ENCODE measurements around the gene DQX1.

The DQX1 gene

DNA sequence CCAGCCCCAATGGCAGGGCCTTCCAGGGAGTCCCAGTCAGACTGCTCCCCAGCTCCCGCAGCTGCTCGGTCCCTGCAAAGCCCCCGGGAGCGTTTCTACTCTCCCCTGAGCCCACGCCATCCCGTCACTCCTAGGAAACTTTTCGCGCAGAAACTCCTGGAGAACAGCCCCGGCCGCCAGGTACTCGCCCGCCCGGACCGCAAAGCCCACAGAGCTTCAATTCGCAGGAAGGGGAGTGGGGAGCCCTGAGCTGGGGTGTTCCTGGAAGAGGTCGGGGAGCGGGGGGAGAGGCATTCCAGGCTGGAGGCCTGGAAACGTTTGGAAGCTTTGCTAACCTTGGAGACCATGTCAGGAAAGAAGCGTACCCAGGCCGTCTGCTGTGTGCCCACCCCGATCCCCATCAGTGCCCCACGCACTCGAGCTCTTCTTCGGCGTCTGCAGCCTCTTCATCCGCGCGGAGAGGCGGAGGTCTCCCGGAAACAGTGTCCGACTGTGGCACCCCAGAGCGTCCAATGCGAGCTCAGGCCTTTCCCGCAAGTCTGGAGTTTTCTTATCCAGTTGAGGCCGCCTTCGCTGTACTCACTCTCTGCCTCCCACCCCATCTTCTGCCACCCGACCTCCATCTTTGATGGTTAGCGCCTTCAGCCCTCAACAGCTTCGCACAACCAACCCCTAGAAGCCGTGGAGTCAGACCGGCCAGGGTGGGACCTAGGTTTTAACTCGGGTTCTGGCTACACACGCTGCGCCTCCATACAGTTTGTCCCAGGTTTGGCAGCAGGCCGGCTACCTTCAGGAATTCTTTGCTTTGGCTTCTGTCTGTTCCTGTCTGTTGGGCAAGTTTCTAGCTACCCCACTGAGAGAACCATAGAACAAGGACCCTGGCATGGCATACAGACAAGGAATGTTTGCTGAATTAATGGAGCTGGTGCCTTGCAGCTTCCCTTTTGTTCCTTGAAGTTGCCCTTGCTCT, 22.2 kb downstream of the DQX1 start:
- no peak for DNase-seq (ENCODE audit: low read depth)
- no peak for TF ChIP-seq CTCF (IDR thresholded peaks at IDR 0.05; ENCODE audit: control insufficient read depth, extremely low read depth, insufficient read depth)
- H3K4me3 ChIP-seq (ENCODE audit: low read depth, low read length): no peak overlapping the region

DNA sequence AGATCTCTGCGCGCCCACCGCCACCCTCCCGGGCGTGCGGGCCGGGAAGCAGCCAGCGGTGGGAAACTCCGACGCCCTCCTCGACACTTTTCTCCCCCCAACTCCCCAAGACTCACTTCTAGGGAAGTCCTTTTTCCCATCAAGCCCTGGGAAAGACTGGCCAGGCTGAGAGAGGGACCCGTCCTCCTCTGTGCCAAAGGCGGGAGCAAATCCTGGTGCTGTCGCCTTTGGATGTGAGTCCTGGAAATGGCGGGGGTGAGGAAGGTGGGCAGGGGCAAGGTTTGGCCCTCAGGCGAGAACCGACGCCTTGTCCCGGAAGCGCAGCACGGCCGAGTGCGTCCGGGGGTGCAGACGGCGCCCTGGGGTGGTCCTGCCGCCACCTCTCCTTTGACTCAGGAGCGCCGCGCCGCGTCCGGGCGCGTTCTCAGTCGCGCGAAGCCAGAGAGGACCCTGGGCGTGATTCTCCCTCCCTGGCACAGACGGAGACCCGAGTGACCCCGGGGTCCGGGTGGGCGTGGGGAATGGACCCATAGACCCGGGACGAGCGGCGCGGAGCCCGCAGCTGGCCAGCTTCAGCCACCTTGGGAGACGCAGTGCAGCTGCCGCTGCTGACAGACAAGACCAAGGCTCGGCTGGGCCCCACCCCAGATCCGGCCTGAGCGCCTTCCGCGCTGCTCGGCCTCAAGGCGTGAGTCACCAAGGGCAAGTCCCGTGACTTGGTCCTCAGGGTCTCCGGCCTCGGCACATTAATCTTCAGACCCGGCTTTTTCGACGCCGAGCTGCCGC, 23.1 kb downstream of the DQX1 start:
- H3K4me3 ChIP-seq (ENCODE audit: low read depth, low read length): no peak overlapping the region
- no peak for TF ChIP-seq CTCF (IDR thresholded peaks at IDR 0.05; ENCODE audit: control insufficient read depth, extremely low read depth, insufficient read depth)
- no peak for DNase-seq (ENCODE audit: low read depth)

GRCh38 chr2:74502147-74502719, 23.8 kb downstream of the DQX1 start:
- H3K4me3 ChIP-seq (ENCODE audit: low read depth, low read length): no peak overlapping the region
- DNase-seq (ENCODE audit: low read depth): no peak
- TF ChIP-seq CTCF (IDR thresholded peaks at IDR 0.05; ENCODE audit: control insufficient read depth, extremely low read depth, insufficient read depth): no peak

DNA sequence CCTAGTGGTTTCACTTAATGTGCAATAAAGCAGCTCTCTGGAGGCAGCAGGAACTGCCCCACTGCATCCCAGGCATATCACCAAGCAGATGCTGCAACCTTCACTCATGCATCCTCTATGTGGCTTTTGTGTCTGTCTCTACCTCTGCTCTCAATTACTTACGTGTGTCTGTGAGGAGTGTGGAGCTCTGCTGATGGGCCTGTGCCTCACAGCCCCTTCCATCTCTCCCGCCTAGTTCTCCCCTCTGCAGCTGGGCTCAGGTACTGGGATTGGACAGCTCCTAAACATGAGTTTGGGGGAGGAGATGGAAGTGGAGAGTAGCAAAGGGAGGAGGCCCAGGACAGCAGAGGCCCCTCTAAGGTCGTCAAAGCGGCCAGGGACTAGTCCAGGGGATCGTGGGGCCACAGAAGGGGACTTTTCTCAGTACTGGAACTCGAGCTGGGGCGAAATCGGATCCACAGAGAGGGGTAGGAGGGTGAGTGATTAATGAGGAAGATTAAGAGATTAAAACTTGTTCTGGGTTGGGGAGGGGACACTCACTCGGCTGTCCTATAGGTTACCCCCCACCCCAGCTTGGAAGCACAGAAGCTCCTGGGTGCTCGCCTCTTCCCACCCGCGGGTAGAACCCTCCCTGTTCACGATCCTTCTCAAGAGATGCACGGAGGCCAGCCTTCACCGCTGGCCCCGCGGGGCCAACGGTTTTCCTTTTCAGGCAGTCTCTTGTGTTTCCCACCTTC, 24.5 kb downstream of the DQX1 start:
- no peak overlapping the region for H3K4me3 ChIP-seq (ENCODE audit: low read depth, low read length)
- no peak for TF ChIP-seq CTCF (IDR thresholded peaks at IDR 0.05; ENCODE audit: control insufficient read depth, extremely low read depth, insufficient read depth)
- DNase-seq (ENCODE audit: low read depth): no peak

DNA sequence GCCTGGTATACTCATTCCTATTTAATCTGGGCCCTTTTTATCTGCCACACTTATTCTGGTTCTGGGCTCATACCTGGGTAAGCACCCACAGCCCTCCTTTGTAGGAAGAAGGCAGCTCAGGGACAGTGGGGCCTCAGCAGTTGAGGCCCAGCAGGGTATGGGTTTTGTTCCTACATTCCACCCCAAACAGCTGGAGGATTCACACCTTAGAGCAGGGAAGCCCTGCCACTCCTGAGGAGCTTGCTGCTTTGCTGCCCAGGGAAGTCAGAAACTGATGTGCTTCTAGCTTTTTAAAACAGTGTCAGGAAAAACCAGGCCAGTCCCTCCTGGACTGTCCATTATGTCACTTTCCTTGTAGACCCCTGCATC, 25.5 kb downstream of the DQX1 start:
- TF ChIP-seq CTCF (IDR thresholded peaks at IDR 0.05; ENCODE audit: control insufficient read depth, extremely low read depth, insufficient read depth): no peak
- no peak overlapping the region for H3K4me3 ChIP-seq (ENCODE audit: low read depth, low read length)
- DNase-seq (ENCODE audit: low read depth): no peak

DNA sequence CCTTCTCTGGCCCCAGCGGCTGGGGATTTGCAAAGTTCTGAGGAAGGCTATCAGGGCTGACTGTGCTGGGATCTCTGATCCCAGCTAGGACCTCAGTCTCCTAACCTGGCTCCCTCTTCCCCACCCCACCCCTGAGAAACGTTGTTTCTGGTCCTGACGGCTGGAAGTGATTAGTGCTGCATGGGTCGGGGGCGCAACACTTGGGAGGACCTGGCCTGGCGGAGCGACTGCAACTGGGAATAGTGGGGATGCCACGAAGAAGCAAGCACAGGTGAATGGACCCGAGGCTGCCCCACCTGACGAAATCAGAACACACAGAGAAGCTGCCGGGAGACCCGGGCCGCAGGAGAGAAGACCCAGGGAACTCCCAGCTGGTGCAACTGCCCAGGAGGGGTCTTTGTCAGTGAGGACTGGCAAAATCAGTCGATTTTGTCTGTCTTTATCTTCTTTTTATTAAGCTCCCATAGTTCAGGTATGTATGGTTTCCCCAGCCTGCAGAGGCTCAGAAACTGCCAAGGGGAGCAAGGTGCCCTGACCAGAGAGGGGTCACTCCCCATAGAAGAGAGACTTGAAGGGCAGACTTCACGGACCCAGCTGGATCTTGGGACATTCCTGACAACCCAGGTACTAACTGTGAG, 26.0 kb downstream of the DQX1 start:
- TF ChIP-seq CTCF (IDR thresholded peaks at IDR 0.05; ENCODE audit: control insufficient read depth, extremely low read depth, insufficient read depth): no peak
- no peak overlapping the region for H3K4me3 ChIP-seq (ENCODE audit: low read depth, low read length)
- no peak for DNase-seq (ENCODE audit: low read depth)

Data from LNCaP clone FGC (cell line).